Measurements from ENCODE around the gene FFAR1. TPM values are rescaled to one million over a fixed set of nuclear protein-coding genes. Genes with fewer than 3 reads are reported as not detected.

FFAR1 gene
- total and polyA plus RNA-seq, 2 donors (not counting 1 experiment from before 2014, with no cell fraction given): 3.0 to 17.9 TPM

DNA sequence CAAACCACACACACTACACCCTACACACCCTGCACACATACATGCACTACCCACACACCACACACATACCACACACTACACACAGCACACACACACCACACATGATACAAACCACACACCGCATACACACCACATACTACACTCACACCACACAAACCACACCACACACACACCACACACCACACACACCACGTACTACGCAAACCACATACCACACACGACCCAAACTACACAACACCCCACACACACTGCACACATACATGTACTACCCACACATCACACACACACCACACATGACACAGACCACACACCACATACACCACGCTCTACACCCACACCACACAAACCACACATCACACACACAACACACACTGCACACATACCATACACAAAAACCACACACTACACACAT, 49.1 kb upstream of the FFAR1 start:
- Histone ChIP-seq H3K4me3 (ENCODE audit: control extremely low read depth in 1 of 5, extremely low read depth in 1 of 5, insufficient read depth in 1 of 5, low read depth in 2 of 5, low read length in 4 of 5) (no peak overlapping the region), H3K4me1 (ENCODE audit: control insufficient read depth in 2 of 2, insufficient read depth in 2 of 2, low read length in 2 of 2) (peaks cover 27 to 45% of the 10 kb centered on the region in 2 donors), H3K36me3 (replicated peaks in 1 of 2; ENCODE audit: control extremely low read depth in 1 of 2, control insufficient read depth in 1 of 2, extremely low read depth in 1 of 2, insufficient read depth in 2 of 2, low read length in 1 of 2) (no peaks in the 10 kb centered on the region), H3K79me2 (ENCODE audit: control insufficient read depth, insufficient read depth, low read length) (peaks cover 20% of the 10 kb centered on the region), H3K4me2 (replicated peaks; ENCODE audit: low read depth, low read length, poor library complexity, severe bottlenecking) (no peak overlapping the region), H3K27me3 (replicated peaks in 1 of 4; ENCODE audit: control extremely low read depth in 1 of 4, control insufficient read depth in 3 of 4, insufficient read depth in 4 of 4, low read length in 3 of 4) (no peaks in the 10 kb centered on the region), H3K9me3 (ENCODE audit: control extremely low read depth in 1 of 3, control insufficient read depth in 2 of 3, insufficient read depth in 1 of 3, low read length in 2 of 3) (peaks cover 0 to 7% (median 0%) of the 10 kb centered on the region in 3 donors), H4K20me1 (ENCODE audit: control insufficient read depth, insufficient read depth, low read length, poor library complexity, severe bottlenecking) (no peaks in the 10 kb centered on the region), H3K27ac (ENCODE audit: low read length in 2 of 2) (no peak overlapping the region), H2AFZ (ENCODE audit: insufficient read depth, low read depth, low read length, poor library complexity, severe bottlenecking) (no peak overlapping the region), H3K9ac (ENCODE audit: low read length) (no peak overlapping the region)
- H3K4me3 Mint-ChIP-seq: no peak overlapping the region
- WGBS (ENCODE audit: insufficient coverage): 87% methylated on average over 5 of the region's 5 CpGs
- ChIA-PET POLR2A (no interaction called here), CTCF (no interaction called here)
- TF ChIP-seq EZH2 (IDR thresholded peaks at IDR 0.05; ENCODE audit: borderline replicate concordance, insufficient read depth, low read depth, low read length, poor library complexity, severe bottlenecking): no peak
- TF ChIP-seq, protein P1, sequence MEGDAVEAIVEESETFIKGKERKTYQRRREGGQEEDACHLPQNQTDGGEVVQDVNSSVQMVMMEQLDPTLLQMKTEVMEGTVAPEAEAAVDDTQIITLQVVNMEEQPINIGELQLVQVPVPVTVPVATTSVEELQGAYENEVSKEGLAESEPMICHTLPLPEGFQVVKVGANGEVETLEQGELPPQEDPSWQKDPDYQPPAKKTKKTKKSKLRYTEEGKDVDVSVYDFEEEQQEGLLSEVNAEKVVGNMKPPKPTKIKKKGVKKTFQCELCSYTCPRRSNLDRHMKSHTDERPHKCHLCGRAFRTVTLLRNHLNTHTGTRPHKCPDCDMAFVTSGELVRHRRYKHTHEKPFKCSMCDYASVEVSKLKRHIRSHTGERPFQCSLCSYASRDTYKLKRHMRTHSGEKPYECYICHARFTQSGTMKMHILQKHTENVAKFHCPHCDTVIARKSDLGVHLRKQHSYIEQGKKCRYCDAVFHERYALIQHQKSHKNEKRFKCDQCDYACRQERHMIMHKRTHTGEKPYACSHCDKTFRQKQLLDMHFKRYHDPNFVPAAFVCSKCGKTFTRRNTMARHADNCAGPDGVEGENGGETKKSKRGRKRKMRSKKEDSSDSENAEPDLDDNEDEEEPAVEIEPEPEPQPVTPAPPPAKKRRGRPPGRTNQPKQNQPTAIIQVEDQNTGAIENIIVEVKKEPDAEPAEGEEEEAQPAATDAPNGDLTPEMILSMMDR (IDR thresholded peaks at IDR 0.05): no peak
- no peaks in the 10 kb centered on the region for H3K27me3 Mint-ChIP-seq
- no peak overlapping the region for H3K27ac Mint-ChIP-seq
- intact Hi-C loops (cut with micrococcal nuclease): loop anchor here (5.0 kb wide), 1 partner anchor 34 kb away; no protein-coding TSS in a partner anchor
- peaks cover 7% of the 10 kb centered on the region for H3K4me1 Mint-ChIP-seq
- DNase-seq: no peak
- H3K9me3 Mint-ChIP-seq (ENCODE audit: insufficient read depth): no peaks in the 10 kb centered on the region
- ATAC-seq (ENCODE audit: low read depth): no peak

DNA sequence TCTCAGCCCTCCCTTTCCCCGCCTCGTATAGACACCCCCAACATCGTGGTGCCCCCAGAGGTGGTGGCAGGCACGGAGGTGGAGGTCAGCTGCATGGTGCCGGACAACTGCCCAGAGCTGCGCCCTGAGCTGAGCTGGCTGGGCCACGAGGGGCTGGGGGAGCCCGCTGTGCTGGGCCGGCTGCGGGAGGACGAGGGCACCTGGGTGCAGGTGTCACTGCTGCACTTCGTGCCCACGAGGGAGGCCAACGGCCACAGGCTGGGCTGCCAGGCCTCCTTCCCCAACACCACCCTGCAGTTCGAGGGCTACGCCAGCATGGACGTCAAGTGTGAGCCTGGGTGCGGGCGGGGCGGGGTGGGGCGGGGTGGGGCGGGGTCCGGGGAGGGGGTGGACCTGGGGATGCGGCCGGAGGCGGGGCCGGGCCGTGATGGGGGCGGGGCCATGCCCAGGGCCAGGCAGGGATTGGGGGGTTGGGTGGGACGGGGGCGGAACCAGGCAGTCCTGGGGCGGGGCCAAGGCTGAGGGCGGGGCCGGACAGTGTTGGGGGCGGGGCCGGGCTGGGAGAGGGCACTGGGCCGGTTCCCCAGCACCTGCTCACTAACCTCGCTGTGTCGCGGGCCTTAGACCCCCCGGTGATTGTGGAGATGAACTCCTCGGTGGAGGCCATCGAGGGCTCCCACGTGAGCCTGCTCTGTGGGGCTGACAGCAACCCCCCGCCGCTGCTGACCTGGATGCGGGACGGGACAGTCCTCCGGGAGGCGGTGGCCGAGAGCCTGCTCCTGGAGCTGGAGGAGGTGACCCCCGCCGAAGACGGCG, 48.0 kb upstream of the FFAR1 start:
- H3K9me3 ChIP-seq (ENCODE audit: control extremely low read depth in 1 of 3, control insufficient read depth in 2 of 3, insufficient read depth in 1 of 3, low read length in 2 of 3): peaks cover 0 to 7% (median 0%) of the 10 kb centered on the region in 3 donors
- H3K27me3 ChIP-seq (replicated peaks in 1 of 4; ENCODE audit: control extremely low read depth in 1 of 4, control insufficient read depth in 3 of 4, insufficient read depth in 4 of 4, low read length in 3 of 4): no peaks in the 10 kb centered on the region
- TF ChIP-seq, protein P1 (IDR thresholded peaks at IDR 0.05): no peak
- no peak for TF ChIP-seq EZH2 (IDR thresholded peaks at IDR 0.05; ENCODE audit: borderline replicate concordance, insufficient read depth, low read depth, low read length, poor library complexity, severe bottlenecking)
- Mint-ChIP-seq H3K4me3 (no peak overlapping the region), H3K27me3 (no peaks in the 10 kb centered on the region), H3K27ac (no peak overlapping the region), H3K9me3 (ENCODE audit: insufficient read depth) (no peaks in the 10 kb centered on the region), H3K4me1 (peaks cover 6% of the 10 kb centered on the region)
- H3K4me1 ChIP-seq (ENCODE audit: control insufficient read depth in 2 of 2, insufficient read depth in 2 of 2, low read length in 2 of 2): peaks cover 27 to 39% of the 10 kb centered on the region in 2 donors
- no peak overlapping the region for H3K9ac ChIP-seq (ENCODE audit: low read length)
- CTCF ChIA-PET: no interaction called here
- WGBS (ENCODE audit: insufficient coverage): 92% methylated on average over 27 of the region's 55 CpGs
- H3K4me2 ChIP-seq (replicated peaks; ENCODE audit: low read depth, low read length, poor library complexity, severe bottlenecking): no peak overlapping the region
- no peaks in the 10 kb centered on the region for H4K20me1 ChIP-seq (ENCODE audit: control insufficient read depth, insufficient read depth, low read length, poor library complexity, severe bottlenecking)
- POLR2A ChIA-PET: no interaction called here
- peaks cover 20% of the 10 kb centered on the region for H3K79me2 ChIP-seq (ENCODE audit: control insufficient read depth, insufficient read depth, low read length)
- H3K36me3 ChIP-seq (replicated peaks in 1 of 2; ENCODE audit: control extremely low read depth in 1 of 2, control insufficient read depth in 1 of 2, extremely low read depth in 1 of 2, insufficient read depth in 2 of 2, low read length in 1 of 2): no peaks in the 10 kb centered on the region
- no peak overlapping the region for H3K27ac ChIP-seq (ENCODE audit: low read length in 2 of 2)
- H2AFZ ChIP-seq (ENCODE audit: insufficient read depth, low read depth, low read length, poor library complexity, severe bottlenecking): no peak overlapping the region
- ATAC-seq (ENCODE audit: low read depth): no peak
- H3K4me3 ChIP-seq (ENCODE audit: control extremely low read depth in 1 of 5, extremely low read depth in 1 of 5, insufficient read depth in 1 of 5, low read depth in 2 of 5, low read length in 4 of 5): no peak overlapping the region
- intact Hi-C loops (cut with micrococcal nuclease): loop anchor here (5.0 kb wide), 1 partner anchor 33 kb away; no protein-coding TSS in a partner anchor
- no peak for DNase-seq
